Naive thymus-derived CD8-positive, alpha-beta T cell (primary cell): ENCODE results near the gene TTC9. TPM values are rescaled to one million over a fixed set of nuclear protein-coding genes. Genes with fewer than 3 reads are reported as not detected.
"Not testable (repeated sequence)": the region's sequence is repeated elsewhere in the genome, so short reads cannot be mapped to it uniquely, and the experiment has no call there.

ENCODE experiments used
- ATAC-seq, 2 donors: fragments of 150-1000 bp; cut with Tn5 transposase in 1 of 2; sonication (Bioruptor Pico), chemical (Tn5 transposase) in 1 of 2; 1 replicate in 1 of 2; 2 replicates in 1 of 2; pipeline ENCODE4 v1.10.0; 2021; ENCODE audit warnings: mild to moderate bottlenecking in 2 of 2, moderate library complexity in 2 of 2
- POLR2A ChIA-PET: fragments of 350-600 bp; sonication (Branson Sonifier 250); formaldehyde crosslinking; loops from one replicate; lab custom pipeline; 2021; ENCODE audit warnings: antibody characterized with exemption; lab: Charles Lee
- DNase-seq, 10 donors: peaks; one replicate each; pipeline versions ENCODE4 v3.0.0 to v3.0.0-alpha.2; 2020 to 2022
- H3K27ac Mint-ChIP-seq, 10 donors: one replicate each; pipeline ENCODE4 v1.8.0; 2020 to 2022; ENCODE audit warnings: mild to moderate bottlenecking in 10 of 10, mixed read lengths in 10 of 10, moderate library complexity in 4 of 10, inconsistent platforms in 1 of 10
- H3K27me3 Mint-ChIP-seq, 5 donors: one replicate each; pipeline ENCODE4 v1.8.0; 2021 to 2022; ENCODE audit warnings: mixed read lengths in 5 of 5
- H3K36me3 Mint-ChIP-seq, 3 donors: one replicate each; pipeline ENCODE4 v1.8.0; 2020 to 2022; ENCODE audit warnings: mixed read lengths in 3 of 3, mild to moderate bottlenecking in 2 of 3, inconsistent platforms in 1 of 3
- H3K4me1 Mint-ChIP-seq, 4 donors: one replicate each; pipeline ENCODE4 v1.8.0; 2021 to 2022; ENCODE audit warnings: mixed read lengths in 4 of 4
- H3K4me3 Mint-ChIP-seq, 10 donors: one replicate each; pipeline ENCODE4 v1.8.0; 2020 to 2022; ENCODE audit warnings: mild to moderate bottlenecking in 10 of 10, mixed read lengths in 10 of 10, moderate library complexity in 6 of 10, inconsistent platforms in 1 of 10
- H3K9me3 Mint-ChIP-seq, 9 donors: one replicate each; pipeline ENCODE4 v1.8.0; 2020 to 2022; ENCODE audit warnings: mixed read lengths in 9 of 9, mild to moderate bottlenecking in 3 of 9, inconsistent platforms in 1 of 9, moderate library complexity in 1 of 9
- polyA plus RNA-seq, 3 donors: library from polyadenylated mRNA; unstranded; fragments of 300-500 nt; fragmentation: Illumina TruSeq; gene quantifications; one replicate each; pipeline ENCODE4 v1.2.3, GENCODE V29; 2021
- total RNA-seq, 8 experiments: library from RNA in 2 of 8; stranded (reverse) in 2 of 8; gene quantifications; one replicate each; pipeline ENCODE4 v1.2.3 and lab custom pipeline; 2021 to 2026

Gene TTC9
- total and polyA plus RNA-seq, 5 experiments from 2014 or later: 10.2 to 26.5 (median 22.0) TPM

DNA sequence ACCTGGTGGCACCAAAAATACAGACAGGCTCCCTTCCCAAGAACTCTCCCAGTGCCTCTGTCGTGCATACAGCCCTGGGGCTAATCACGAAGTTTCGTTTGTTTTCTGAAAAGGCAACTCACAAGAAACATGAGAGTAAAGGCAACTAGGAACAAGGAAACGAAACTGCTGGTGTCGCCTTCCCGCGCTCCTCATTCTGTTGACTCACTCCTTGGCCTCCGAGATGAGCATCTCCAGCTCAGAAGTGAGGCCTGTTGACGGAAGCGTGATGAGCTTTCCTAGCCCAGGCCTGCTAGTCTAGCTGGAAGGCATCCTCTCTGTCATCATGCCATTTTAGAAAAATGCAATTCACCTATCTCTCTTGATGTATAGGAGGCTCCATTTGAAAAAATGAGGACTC is 50.5 kb downstream of the TTC9 start:
- Mint-ChIP-seq H3K27me3 (no peaks in the 10 kb centered on the region), H3K4me1 (peaks cover 0 to 3% (median 0%) of the 10 kb centered on the region in 4 donors), H3K4me3 (no peak overlapping the region), H3K36me3 (no peaks in the 10 kb centered on the region), H3K27ac (no peak overlapping the region), H3K9me3 (peaks cover 0 to 1% (median 0%) of the 10 kb centered on the region in 9 donors)
- ATAC-seq (no peak), DNase-seq (no peak)
- POLR2A ChIA-PET: no interaction called here

DNA sequence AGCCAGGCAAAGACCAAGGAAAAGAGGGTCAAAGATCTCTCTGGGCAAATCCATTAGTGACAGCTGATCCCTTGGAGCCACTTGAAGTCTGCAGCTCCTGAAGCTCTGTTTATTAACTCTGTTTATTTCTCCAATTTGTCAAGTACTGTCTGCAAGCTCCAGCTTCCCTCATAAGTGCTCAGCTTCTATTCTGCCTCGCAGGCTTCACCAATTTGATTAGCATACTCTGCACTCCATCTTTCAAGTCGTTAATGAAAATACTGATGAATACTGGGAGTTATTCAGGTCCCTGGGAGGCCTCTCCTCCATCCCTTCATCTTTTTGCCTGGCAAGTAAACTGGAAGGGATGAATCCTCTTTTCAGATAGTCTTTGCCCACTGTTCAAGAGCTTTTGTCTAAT is 54.3 kb downstream of the TTC9 start:
- ATAC-seq (no peak), DNase-seq (no peak)
- Mint-ChIP-seq H3K9me3 (no peaks in the 10 kb centered on the region), H3K4me1 (peaks cover 0 to 5% (median 2%) of the 10 kb centered on the region in 4 donors), H3K4me3 (no peak overlapping the region), H3K36me3 (no peaks in the 10 kb centered on the region), H3K27ac (no peak overlapping the region), H3K27me3 (no peaks in the 10 kb centered on the region)
- POLR2A ChIA-PET: no interaction called here

DNA sequence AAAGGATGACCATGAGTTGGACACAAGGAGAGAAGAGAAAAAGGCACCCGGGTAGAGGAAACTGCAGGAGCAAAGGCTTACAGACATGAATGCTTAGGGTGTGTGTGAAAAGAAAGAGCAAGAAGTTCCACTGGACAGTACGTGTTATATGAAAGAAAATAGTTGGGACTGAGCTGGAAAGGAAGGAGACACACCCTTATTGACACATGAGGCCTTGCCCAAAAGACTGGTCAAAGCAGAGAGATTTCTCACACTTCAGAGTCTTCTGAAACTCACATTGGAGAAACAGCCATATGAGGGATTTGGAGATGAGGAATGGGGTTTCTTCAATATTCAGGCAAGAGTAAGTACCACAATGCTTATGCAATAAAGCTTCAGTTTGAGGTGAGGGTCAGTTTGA is 56.0 kb downstream of the TTC9 start:
- H3K36me3 Mint-ChIP-seq: no peaks in the 10 kb centered on the region
- H3K27ac Mint-ChIP-seq: peak overlapping the region in 1 of 10 donors; percentile 5
- POLR2A ChIA-PET: interaction anchor here (1.1 kb wide), 1 partner anchor 57 kb away, joined by 5 read pairs; the partner anchor contains the start of gene TTC9
- no peak for DNase-seq
- peaks cover 0 to 2% (median 0%) of the 10 kb centered on the region in 5 donors for H3K27me3 Mint-ChIP-seq
- ATAC-seq: no peak
- no peaks in the 10 kb centered on the region for H3K9me3 Mint-ChIP-seq
- peaks cover 0 to 5% (median 2%) of the 10 kb centered on the region in 4 donors for H3K4me1 Mint-ChIP-seq
- H3K4me3 Mint-ChIP-seq: no peak overlapping the region

DNA sequence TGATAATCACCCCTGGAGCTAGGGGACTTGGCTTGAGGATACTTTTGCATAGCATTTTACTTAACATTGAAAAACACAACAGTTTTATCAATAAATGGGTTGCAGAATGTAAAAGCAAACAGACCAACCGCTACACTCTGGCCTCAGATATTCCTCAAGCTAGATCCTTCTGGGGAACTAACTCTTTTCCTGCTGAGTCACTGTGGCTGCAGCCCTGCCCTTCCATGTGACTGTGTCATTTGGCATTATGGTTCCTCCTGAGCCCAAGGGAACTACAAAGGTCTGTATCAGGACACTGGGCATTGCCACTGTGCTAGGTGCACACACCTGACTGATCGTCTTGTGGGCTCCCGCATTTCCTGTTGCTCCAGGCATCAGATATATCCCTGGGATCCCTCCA is 56.6 kb downstream of the TTC9 start:
- ATAC-seq: no peak
- POLR2A ChIA-PET: interaction anchor here (1.1 kb wide), 1 partner anchor 57 kb away, joined by 5 read pairs; the partner anchor contains the start of gene TTC9
- Mint-ChIP-seq H3K27ac (no peak overlapping the region), H3K9me3 (no peaks in the 10 kb centered on the region), H3K4me3 (no peak overlapping the region), H3K27me3 (peaks cover 0 to 2% (median 0%) of the 10 kb centered on the region in 5 donors), H3K36me3 (no peaks in the 10 kb centered on the region), H3K4me1 (peaks cover 0 to 5% (median 2%) of the 10 kb centered on the region in 4 donors)
- DNase-seq: no peak

DNA sequence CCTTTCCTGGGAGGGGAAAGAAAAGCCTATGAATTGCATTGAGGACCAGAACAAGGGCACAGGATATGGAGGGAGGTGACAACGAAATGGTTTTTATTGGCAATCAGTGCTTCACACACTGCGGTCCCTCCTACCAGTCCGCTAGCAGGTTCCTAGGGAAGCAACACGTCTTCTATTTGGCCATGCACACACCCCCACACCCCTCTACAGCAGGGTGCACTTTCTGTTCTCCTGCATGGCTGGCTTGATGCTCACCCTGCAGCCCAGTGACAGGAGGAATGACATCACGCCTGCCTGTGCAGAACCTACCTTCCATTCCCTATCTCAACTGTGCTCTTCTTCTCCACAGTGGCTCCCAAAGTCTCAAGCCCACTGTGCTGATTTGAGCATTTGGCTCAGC is 57.9 kb downstream of the TTC9 start:
- H3K9me3 Mint-ChIP-seq: no peaks in the 10 kb centered on the region

DNA sequence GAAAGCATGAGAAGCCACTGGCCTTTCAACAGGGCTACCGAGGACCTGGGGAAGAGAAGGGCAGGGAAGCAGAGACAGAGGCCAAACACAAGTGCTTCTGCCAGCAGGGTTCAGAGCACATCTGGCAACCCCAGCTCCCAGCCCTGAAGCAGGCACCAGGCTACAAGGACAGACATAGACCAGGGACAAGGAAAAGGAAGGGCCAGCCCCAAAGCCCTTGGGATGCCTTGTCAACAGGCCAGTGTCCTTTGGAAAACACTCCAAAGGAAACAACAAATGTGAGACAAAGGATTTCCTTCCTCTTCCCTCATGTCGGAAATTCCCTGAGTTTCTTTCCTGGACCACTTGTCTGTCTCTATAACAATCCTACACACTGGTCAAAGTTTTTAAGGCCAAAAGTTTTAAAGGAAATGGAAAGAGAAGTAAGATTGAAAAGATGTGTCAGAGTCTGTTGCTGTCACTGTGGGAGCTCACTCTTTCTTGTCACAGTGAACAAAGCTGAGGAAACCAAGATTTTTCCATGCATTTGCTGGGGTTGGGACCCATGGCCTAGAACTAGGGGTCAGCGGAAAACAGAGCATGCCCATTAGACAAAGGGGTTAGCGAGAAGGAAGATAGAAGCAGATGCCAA is 59.4 kb downstream of the TTC9 start:
- DNase-seq (no peak), ATAC-seq (no peak)
- Mint-ChIP-seq H3K27me3 (peaks cover 0 to 2% (median 0%) of the 10 kb centered on the region in 5 donors), H3K9me3 (no peaks in the 10 kb centered on the region), H3K27ac (no peak overlapping the region), H3K4me1 (peaks cover 0 to 11% (median 3%) of the 10 kb centered on the region in 4 donors), H3K4me3 (no peak overlapping the region), H3K36me3 (no peaks in the 10 kb centered on the region)
- POLR2A ChIA-PET: no interaction called here

More for the DNA sequence above, 57.9 kb downstream of the TTC9 start:
- no peaks in the 10 kb centered on the region for H3K36me3 Mint-ChIP-seq
- H3K4me3 Mint-ChIP-seq: no peak overlapping the region
- ATAC-seq (no peak), DNase-seq (no peak)
- H3K27ac Mint-ChIP-seq: no peak overlapping the region
- POLR2A ChIA-PET: no interaction called here
- H3K27me3 Mint-ChIP-seq: peaks cover 0 to 2% (median 0%) of the 10 kb centered on the region in 5 donors
- H3K4me1 Mint-ChIP-seq: peaks cover 0 to 5% (median 2%) of the 10 kb centered on the region in 4 donors

DNA sequence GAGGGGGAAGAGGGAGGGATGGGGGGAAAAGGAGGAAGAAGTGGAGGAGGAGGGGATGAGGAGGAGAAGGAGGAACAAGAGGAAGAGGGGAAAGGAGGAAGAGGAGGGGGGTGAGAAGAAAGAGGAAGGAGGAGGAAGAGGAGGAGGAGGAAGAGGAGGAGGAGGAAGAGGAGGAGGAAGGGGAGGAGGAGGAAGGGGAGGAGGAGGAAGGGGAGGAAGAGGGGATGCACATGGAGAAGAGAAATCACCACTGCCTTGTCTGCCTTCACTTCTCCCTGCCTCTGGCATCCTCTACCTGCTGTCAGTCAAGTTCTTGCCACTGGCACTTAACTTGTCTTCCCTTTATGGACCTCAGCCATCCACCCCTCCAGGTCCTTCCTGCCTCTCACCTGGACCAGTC is 59.9 kb downstream of the TTC9 start:
- POLR2A ChIA-PET: no interaction called here
- no peaks in the 10 kb centered on the region for H3K36me3 Mint-ChIP-seq
- peaks cover 0 to 11% (median 3%) of the 10 kb centered on the region in 4 donors for H3K4me1 Mint-ChIP-seq
- H3K27me3 Mint-ChIP-seq: peaks cover 0 to 2% (median 0%) of the 10 kb centered on the region in 5 donors
- no peak overlapping the region for H3K4me3 Mint-ChIP-seq
- no peak for ATAC-seq
- H3K27ac Mint-ChIP-seq: peak overlapping the region in 1 of 10 donors; percentile 33
- H3K9me3 Mint-ChIP-seq: no peaks in the 10 kb centered on the region
- no peak for DNase-seq

DNA sequence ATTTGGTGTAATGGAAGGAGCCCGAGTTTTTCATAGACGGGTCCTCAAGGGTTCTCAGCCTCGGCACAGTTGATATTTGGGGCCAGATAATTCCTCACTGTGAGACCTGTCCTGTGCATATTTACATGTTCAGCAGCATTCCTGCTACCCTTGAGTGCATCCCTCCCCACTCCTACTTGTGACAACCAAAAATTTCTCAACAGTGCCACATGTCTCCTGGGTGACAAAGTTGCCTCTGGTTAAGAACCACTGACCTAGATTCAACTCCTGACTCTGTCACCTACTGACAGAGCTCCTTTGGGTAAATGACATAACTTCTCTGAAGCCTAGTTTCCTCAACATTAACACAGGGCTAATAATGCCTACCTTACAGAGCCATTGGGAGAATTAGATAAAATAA is 60.4 kb downstream of the TTC9 start:
- no peaks in the 10 kb centered on the region for H3K9me3 Mint-ChIP-seq
- H3K27ac Mint-ChIP-seq: peak overlapping the region in 2 of 10 donors; percentile 1 to 33
- POLR2A ChIA-PET: no interaction called here
- H3K4me3 Mint-ChIP-seq: no peak overlapping the region
- no peaks in the 10 kb centered on the region for H3K36me3 Mint-ChIP-seq
- H3K4me1 Mint-ChIP-seq: peaks cover 0 to 11% (median 3%) of the 10 kb centered on the region in 4 donors
- no peak for DNase-seq
- no peak for ATAC-seq
- peaks cover 0 to 2% (median 0%) of the 10 kb centered on the region in 5 donors for H3K27me3 Mint-ChIP-seq

DNA sequence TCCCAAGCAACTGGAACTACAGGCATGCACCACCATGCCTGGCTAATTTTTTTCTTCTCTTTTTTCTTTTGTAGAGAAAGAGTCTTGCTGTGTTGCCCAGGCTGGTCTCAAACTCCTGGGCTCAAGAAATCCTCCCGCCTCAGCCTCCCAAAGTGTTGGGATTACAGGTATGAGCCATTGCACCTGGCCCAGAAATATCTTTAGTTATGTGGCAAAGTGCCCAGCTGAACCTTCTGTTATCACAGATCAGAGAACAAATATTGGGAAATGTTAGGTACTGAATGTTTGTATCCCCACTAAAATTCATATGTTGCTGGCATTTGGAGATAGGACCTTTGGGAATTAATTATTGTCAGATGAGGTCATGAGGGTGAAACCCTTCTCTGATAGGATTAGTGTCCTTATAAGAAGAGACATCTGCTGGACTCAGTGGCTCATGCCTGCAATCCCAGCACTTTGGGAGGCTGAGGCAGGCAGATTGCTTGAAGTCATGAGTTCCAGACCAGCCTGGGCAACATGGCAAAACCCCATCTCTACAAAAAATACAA is 62.0 kb downstream of the TTC9 start:
- H3K27ac Mint-ChIP-seq: peak overlapping the region in 1 of 10 donors; percentile 55
- H3K36me3 Mint-ChIP-seq, H3K27me3 Mint-ChIP-seq, ATAC-seq, DNase-seq, H3K4me1 Mint-ChIP-seq, H3K9me3 Mint-ChIP-seq, H3K4me3 Mint-ChIP-seq: not testable (repeated sequence)
- POLR2A ChIA-PET: interaction anchor here (1.3 kb wide), 1 partner anchor 63 kb away, joined by 4 read pairs; the partner anchor contains the start of gene TTC9

DNA sequence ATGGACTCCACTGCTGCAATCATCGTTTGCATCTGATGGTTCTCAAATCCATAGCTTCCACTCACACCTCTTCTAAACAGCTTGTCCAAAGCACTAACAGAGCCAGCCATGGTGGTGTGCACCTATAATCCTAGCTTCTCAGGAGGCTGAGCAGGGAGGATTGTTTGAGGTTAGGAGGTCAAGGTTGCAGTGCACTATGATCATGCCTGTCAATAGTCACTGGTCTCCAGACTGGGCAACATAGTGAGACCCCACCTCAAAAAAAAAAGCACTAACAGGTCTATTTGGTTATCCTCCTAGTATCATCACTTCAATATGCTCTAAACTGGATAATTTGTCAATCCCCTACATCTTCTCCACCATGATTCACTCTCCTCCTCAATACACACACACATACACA is 63.2 kb downstream of the TTC9 start:
- DNase-seq (no peak), ATAC-seq (no peak)
- Mint-ChIP-seq H3K9me3 (no peaks in the 10 kb centered on the region), H3K27ac (peak overlapping the region in 2 of 10 donors; percentile 14 to 60), H3K4me3 (no peak overlapping the region), H3K36me3 (no peaks in the 10 kb centered on the region), H3K27me3 (peaks cover 0 to 2% (median 0%) of the 10 kb centered on the region in 5 donors), H3K4me1 (peaks cover 0 to 6% (median 1%) of the 10 kb centered on the region in 4 donors)
- POLR2A ChIA-PET: interaction anchor here (1.4 kb wide), 1 partner anchor 64 kb away, joined by 4 read pairs; the partner anchor contains the start of gene TTC9

DNA sequence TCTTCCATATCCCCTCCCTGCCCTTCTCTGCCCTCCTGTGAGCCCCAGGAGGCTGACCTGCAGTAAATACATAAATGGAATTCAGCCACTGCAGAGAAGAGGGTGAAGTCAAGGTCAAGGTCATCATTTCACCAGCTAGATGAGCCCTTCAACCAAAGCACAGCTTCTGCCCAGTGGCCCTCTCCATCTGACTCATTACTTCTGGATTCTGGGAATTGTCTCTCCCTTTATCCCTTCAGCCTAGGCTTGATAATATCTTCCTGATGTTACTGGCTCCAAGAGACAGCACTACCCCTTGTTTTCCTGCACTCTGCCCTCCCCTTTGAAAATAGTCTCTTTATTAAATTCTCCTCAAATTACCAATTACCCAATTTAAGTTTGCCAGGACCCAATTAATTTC is 64.5 kb downstream of the TTC9 start:
- ATAC-seq (no peak), DNase-seq (no peak)
- H3K9me3 Mint-ChIP-seq: no peaks in the 10 kb centered on the region
- POLR2A ChIA-PET: interaction anchor here (1.4 kb wide), 1 partner anchor 65 kb away, joined by 4 read pairs; the partner anchor contains the start of gene TTC9
- peaks cover 0 to 6% (median 4%) of the 10 kb centered on the region in 4 donors for H3K4me1 Mint-ChIP-seq
- no peaks in the 10 kb centered on the region for H3K36me3 Mint-ChIP-seq
- peaks cover 0 to 2% (median 0%) of the 10 kb centered on the region in 5 donors for H3K27me3 Mint-ChIP-seq
- H3K4me3 Mint-ChIP-seq: no peak overlapping the region
- H3K27ac Mint-ChIP-seq: peak overlapping the region in 2 of 10 donors; percentile 44 to 53

DNA sequence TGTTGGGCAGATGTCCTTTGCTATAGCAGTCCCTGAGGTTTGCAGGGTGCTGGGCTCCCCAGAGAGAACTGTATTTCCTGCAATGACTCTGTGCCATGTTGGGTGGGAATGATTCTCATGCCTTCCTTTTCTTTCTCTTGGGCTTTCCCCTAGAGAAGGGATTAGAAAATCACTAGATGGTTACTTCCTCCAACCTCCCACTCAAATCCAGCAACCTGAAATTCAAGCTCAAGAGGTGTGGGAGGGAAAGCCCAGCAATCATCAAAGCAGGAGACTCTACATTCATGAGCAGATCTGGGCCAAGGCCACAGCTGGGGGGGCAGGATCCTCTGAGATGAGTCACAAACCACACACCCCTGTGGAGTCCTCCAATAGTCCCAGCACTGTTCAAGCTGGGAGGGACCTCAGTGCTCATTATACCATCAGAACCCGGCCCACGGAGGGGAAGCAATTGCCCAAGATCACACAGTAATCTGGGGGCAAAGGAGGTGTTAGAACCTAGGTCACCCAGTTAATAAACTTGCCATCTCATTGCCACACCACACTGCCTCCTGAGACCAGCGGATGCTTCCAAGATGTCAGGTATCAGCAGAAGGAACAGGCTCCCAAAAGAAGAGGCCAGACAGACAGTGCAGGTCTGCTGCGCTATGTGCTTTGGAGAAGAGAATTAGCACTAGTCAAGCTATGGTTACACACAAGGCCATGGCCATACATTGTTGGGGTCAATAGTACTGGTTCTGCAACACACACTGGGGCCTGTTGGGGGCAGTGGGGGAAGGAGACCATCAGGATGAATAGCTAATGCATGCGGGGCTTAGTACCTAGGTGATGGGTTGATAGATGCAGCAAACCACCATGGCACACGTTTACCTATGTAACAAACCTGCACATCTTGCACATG is 65.7 kb downstream of the TTC9 start:
- H3K27me3 Mint-ChIP-seq: no peaks in the 10 kb centered on the region
- DNase-seq (no peak), ATAC-seq (no peak)
- POLR2A ChIA-PET: interaction anchor here (1.5 kb wide), 1 partner anchor 66 kb away, joined by 6 read pairs; the partner anchor contains the start of gene TTC9
- H3K9me3 Mint-ChIP-seq: no peaks in the 10 kb centered on the region
- peaks cover 0 to 8% (median 4%) of the 10 kb centered on the region in 4 donors for H3K4me1 Mint-ChIP-seq
- no peak overlapping the region for H3K4me3 Mint-ChIP-seq
- H3K36me3 Mint-ChIP-seq: no peaks in the 10 kb centered on the region
- no peak overlapping the region for H3K27ac Mint-ChIP-seq
